GM23338 (cell line): ENCODE measurements around the gene ASPDH.

Experiments used
- CTCF ChIP-seq, 2 experiments: fragments of 200-600 bp in 1 of 2; sonication (generic) in 1 of 2; conservative IDR thresholded peaks; 2 replicates each; pipeline versions ENCODE4 v1.5.1 to v1.6.1; 2016 to 2017; ENCODE audit warnings: antibody characterized with exemption in 2 of 2, low read depth in 2 of 2, mild to moderate bottlenecking in 2 of 2, moderate library complexity in 1 of 2
- EZH2 ChIP-seq: fragments of 200-600 bp; sonication (generic); IDR thresholded peaks from one replicate; pipeline ENCODE4 v1.8.0; 2017; ENCODE audit warnings: antibody characterized with exemption, mild to moderate bottlenecking, low read depth; ENCODE audit not compliant: unreplicated experiment
- POLR2AphosphoS5 ChIP-seq: IDR thresholded peaks from 2 replicates; pipeline ENCODE4 v1.6.1; 2016; ENCODE audit warnings: antibody characterized with exemption, low read depth
- REST ChIP-seq: IDR thresholded peaks from one replicate; pipeline ENCODE4 v1.6.1; 2018; ENCODE audit warnings: antibody characterized with exemption; ENCODE audit not compliant: unreplicated experiment
- STAT1 ChIP-seq: IDR thresholded peaks from one replicate; pipeline ENCODE4 v1.6.1; 2016; ENCODE audit warnings: antibody characterized with exemption; ENCODE audit not compliant: unreplicated experiment

GRCh38 chr19:50553134-50553703, 39.5 kb upstream of the ASPDH start:
- TF ChIP-seq CTCF (conservative IDR thresholded peaks at IDR 0.05; ENCODE audit: low read depth in 2 of 2), result no peak
- TF ChIP-seq POLR2AphosphoS5, result no peak
- TF ChIP-seq REST, result no peak
- no peak for TF ChIP-seq STAT1
- TF ChIP-seq EZH2, result no peak
